IPS DF 19.7 (cell line): Measurements from ENCODE around the gene CC2D2B.
A peak's percentile ranks its signal among the peaks of the same experiment; 100 is the strongest.
"Not testable (repeated sequence)": the region's sequence is repeated elsewhere in the genome, so short reads cannot be mapped to it uniquely, and the experiment has no call there.

Source experiments
- DNase-seq: peaks from one replicate; pipeline ENCODE4 v3.0.0-alpha.2; 2013; ENCODE audit warnings: low read depth, low spot score

The CC2D2B gene

GRCh38 chr10:95905897-95906580 is 1.7 kb upstream of the CC2D2B start:
- DNase-seq: not testable (repeated sequence)

DNA sequence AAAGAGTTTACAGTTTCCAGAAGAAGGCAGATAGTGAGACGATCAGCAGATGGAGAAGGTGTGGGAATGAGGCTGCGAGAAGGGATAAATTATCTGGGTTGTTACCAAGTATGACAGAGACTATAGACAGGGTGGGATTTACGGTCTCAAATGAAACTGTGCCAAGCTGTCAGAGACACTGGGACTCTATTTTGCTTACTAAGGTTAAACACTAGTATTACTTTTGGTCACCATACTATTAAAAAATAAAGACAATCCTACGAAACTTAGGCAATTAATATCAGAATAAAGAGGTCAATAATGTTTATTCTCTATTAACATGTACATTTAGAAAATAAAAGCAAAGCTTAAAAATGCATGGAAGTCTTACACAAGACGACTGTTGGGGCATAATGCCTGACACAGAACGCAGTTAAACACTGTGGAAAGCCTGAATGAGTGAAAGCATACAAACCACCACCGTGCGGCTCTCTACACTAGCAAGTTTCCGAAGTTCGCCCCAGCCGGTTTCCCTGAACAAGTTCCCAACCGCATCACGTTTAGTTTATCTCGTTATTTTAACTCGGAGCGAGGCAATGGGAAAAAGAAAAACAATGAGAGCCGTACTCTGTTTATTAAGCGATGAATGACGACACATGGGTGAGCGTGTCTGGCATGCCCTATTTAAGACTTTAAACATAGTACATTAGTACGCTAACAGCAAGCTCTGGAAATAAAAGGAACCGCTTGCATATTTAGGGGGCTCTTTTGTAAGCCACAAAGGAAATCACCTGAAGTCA is 909 bp upstream of the CC2D2B start:
- peak; percentile 12 for DNase-seq

DNA sequence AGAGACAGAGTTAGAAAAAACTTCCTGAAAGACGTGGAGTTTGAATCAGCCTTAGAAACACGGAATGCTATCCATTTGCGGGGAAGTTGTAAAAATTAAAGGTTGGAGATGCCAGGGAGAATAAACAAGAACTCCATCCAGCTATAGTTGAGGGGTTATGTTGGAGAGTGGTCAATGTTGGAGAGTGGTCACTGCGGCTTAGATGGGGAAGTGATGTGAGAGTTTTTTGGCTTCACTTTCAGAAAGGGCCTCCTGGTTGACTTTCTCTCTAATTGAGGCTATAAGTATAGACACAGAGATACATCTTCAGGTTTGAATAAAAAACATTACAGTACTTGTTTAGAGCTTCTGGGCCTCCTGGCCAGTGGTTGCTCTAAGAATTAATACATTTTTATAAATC is 675 bp downstream of the CC2D2B start:
- no peak for DNase-seq

GRCh38 chr10:95909561-95909960 is 1.8 kb downstream of the CC2D2B start:
- no peak for DNase-seq

- DNase-seq: not testable (repeated sequence)
These were observed 8.3 kb downstream of the CC2D2B start for GRCh38 chr10:95916039-95916438.

- no peak for DNase-seq
These were observed 13.1 kb downstream of the CC2D2B start for GRCh38 chr10:95920798-95921426.

- no peak for DNase-seq
These were observed 17.3 kb downstream of the CC2D2B start for GRCh38 chr10:95925033-95925432.

DNA sequence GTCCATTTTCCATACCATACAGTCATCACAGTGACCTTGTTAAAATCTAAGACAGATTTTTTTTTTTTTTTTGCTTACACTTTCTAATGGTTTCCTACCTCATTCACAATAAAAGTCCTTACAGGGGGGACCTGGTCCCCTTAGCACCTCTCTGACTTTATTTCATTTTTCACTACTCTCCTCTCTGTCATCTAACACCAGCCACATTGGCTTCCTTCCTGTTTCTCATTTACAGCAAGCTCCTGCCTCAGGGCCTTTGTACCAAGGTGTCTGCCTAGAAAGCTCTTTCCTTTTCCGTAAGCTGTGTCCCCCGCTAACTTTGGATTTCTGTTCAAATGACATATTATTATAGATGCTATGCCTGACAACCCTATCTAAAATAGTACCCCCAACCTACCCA is 27.7 kb downstream of the CC2D2B start:
- no peak for DNase-seq

- DNase-seq: no peak
These were observed 33.3 kb downstream of the CC2D2B start for GRCh38 chr10:95941115-95941514.

- DNase-seq: no peak
These were observed 55.6 kb downstream of the CC2D2B start for GRCh38 chr10:95963202-95963990.

DNA sequence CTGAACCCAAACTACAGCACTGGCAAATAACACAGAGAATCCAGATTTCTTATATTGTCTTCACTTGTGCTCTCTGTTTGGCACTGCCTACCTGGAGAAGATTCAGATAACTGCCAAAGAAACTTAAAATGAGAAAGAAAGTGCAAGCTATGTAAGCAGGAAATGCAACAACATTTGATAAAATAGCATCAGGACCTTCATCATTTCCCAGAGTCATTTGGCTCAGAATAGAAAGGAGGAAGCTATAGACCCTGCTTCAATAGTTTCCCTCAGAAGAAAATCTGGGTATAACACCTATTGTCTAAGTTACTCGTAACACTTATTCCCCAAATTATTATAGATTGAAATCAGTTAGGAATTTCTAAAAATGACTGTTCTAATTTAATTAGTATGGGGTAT is 56.2 kb downstream of the CC2D2B start:
- no peak for DNase-seq

- no peak for DNase-seq
These were observed 57.0 kb downstream of the CC2D2B start for GRCh38 chr10:95964756-95965155.

DNA sequence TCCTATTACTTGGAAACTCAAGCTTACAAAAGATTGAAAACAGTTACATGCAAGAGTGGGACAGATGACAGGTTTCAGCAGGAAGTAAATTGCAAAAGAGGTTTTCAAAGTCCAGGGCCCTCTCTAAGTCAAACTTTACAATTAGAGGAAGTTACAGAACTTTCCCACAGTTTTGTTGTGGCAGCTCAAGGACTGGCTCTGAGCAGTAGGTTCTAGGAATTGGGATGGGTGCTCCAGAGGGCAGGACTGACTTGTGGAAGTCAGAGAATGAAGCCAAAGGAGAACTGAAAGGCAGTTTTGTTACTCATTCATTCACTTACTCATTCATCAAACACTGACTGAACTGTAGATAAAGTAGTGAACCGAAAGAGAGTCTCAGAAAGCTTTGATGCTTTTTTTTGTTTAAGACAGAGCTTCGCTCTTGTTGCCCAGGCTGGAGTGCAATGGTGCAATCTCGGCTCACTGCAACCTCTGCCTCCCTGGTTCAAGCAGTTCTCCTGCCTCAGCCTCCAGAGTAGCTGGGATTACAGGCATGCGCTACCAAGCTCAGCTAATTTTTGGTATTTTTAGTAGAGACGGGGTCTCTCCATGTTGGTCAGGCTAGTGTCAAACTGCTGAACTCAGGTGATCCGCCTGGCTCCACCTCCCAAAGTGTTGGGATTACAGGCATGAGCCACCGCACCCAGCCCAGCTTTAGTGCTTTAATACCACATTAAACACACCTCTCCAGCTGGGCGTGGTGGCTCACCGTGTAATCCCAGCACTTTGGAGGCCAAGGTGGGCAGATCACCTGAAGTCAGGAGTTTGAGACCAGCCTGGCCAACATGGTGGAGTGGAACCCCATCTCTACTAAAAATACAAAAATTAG is 68.8 kb downstream of the CC2D2B start:
- no peak for DNase-seq

DNA sequence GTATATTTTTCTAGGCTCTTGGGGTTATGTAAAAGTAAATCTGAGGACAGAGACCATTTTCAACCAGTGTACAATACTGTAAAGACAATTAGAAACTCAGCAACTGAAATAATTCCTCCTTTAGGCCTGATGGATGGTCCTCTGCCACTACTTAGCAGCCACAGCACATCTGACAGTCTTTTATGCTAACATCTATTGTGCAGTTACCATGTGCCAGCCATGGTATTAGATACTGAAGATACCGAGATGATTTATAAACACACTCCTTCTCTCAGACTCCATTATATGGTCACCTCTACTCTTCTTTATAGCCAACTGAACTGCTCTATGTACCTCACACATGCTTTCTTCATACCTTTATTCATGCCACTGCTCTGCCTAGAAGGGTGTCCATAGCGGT is 74.4 kb downstream of the CC2D2B start:
- no peak for DNase-seq

GRCh38 chr10:95987685-95988426 is 80.1 kb downstream of the CC2D2B start:
- DNase-seq: no peak

- no peak for DNase-seq
These were observed 80.9 kb downstream of the CC2D2B start for GRCh38 chr10:95988702-95989101.

- not testable (repeated sequence) for DNase-seq
These were observed 86.6 kb downstream of the CC2D2B start for GRCh38 chr10:95994376-95994775.

GRCh38 chr10:95998255-95998784 is 90.5 kb downstream of the CC2D2B start:
- DNase-seq: no peak

- DNase-seq: no peak
These were observed 106.2 kb downstream of the CC2D2B start for GRCh38 chr10:96013956-96014355.
